Measurements from ENCODE around the gene COPB1. TPM values are rescaled to one million over a fixed set of nuclear protein-coding genes. Genes with fewer than 3 reads are reported as not detected.
A peak's percentile ranks its signal among the peaks of the same experiment; 100 is the strongest.

The COPB1 gene
- polyA plus RNA-seq, 1 experiment: 285 TPM

- Histone ChIP-seq H3K9me3 (ENCODE audit: control insufficient read depth, insufficient read depth, low read length) (no peaks in the 10 kb centered on the region), H3K27me3 (ENCODE audit: control insufficient read depth, insufficient read depth, low read length) (no peaks in the 10 kb centered on the region), H3K4me3 (ENCODE audit: low read depth, low read length) (no peak overlapping the region), H3K27ac (ENCODE audit: low read depth, low read length) (no peak overlapping the region)
- no peak for TF ChIP-seq CTCF (IDR thresholded peaks at IDR 0.05; ENCODE audit: low read depth, low read length)
- ChIA-PET POLR2A (no interaction called here), CTCF (interaction anchor here (0.7 to 1.9 kb wide), 3 partner anchors 35 to 119 kb away, joined by 3 to 14 read pairs (median 4); no protein-coding TSS in a partner anchor)
- DNase-seq (ENCODE audit: low read depth, low spot score): no peak
These were observed 79.4 kb downstream of the COPB1 start for GRCh38 chr11:14420223-14420622.

GRCh38 chr11:14418801-14419417 is 80.7 kb downstream of the COPB1 start:
- H3K27ac ChIP-seq (ENCODE audit: low read depth, low read length): no peak overlapping the region
- no peaks in the 10 kb centered on the region for H3K9me3 ChIP-seq (ENCODE audit: control insufficient read depth, insufficient read depth, low read length)
- peak; percentile 40 for TF ChIP-seq CTCF (IDR thresholded peaks at IDR 0.05; ENCODE audit: low read depth, low read length)
- ChIA-PET POLR2A (no interaction called here), CTCF (interaction anchor here (0.6 to 1.9 kb wide), 10 partner anchors 17 to 161 kb away, joined by 3 to 14 read pairs (median 4); no protein-coding TSS in a partner anchor)
- no peak overlapping the region for H3K4me3 ChIP-seq (ENCODE audit: low read depth, low read length)
- no peaks in the 10 kb centered on the region for H3K27me3 ChIP-seq (ENCODE audit: control insufficient read depth, insufficient read depth, low read length)
- no peak for DNase-seq (ENCODE audit: low read depth, low spot score)

- no peaks in the 10 kb centered on the region for H3K27me3 ChIP-seq (ENCODE audit: control insufficient read depth, insufficient read depth, low read length)
- POLR2A ChIA-PET: no interaction called here
- TF ChIP-seq CTCF (IDR thresholded peaks at IDR 0.05; ENCODE audit: low read depth, low read length): no peak
- H3K4me3 ChIP-seq (ENCODE audit: low read depth, low read length): no peak overlapping the region
- no peaks in the 10 kb centered on the region for H3K9me3 ChIP-seq (ENCODE audit: control insufficient read depth, insufficient read depth, low read length)
- no peak for DNase-seq (ENCODE audit: low read depth, low spot score)
- H3K27ac ChIP-seq (ENCODE audit: low read depth, low read length): peak overlapping the region; percentile 39
- CTCF ChIA-PET: interaction anchor here (0.8 to 1.7 kb wide), 6 partner anchors 16 to 159 kb away, joined by 3 to 5 read pairs (median 4); no protein-coding TSS in a partner anchor
These were observed 81.8 kb downstream of the COPB1 start for GRCh38 chr11:14417617-14418374.

GRCh38 chr11:14417186-14417585 is 82.4 kb downstream of the COPB1 start:
- Histone ChIP-seq H3K4me3 (ENCODE audit: low read depth, low read length) (no peak overlapping the region), H3K27me3 (ENCODE audit: control insufficient read depth, insufficient read depth, low read length) (no peaks in the 10 kb centered on the region), H3K9me3 (ENCODE audit: control insufficient read depth, insufficient read depth, low read length) (no peaks in the 10 kb centered on the region), H3K27ac (ENCODE audit: low read depth, low read length) (no peak overlapping the region)
- ChIA-PET CTCF (interaction anchor here (0.7 to 1.1 kb wide), 2 partner anchors 38 to 164 kb away, joined by 3 to 5 read pairs; no protein-coding TSS in a partner anchor), POLR2A (no interaction called here)
- no peak for DNase-seq (ENCODE audit: low read depth, low spot score)
- TF ChIP-seq CTCF (IDR thresholded peaks at IDR 0.05; ENCODE audit: low read depth, low read length): no peak
